ENCODE results near the gene AOX1. TPM values are rescaled to one million over a fixed set of nuclear protein-coding genes. Genes with fewer than 3 reads are reported as not detected.

AOX1 gene
- total RNA-seq, 1 experiment from 2014 or later, result 3.5 TPM

DNA sequence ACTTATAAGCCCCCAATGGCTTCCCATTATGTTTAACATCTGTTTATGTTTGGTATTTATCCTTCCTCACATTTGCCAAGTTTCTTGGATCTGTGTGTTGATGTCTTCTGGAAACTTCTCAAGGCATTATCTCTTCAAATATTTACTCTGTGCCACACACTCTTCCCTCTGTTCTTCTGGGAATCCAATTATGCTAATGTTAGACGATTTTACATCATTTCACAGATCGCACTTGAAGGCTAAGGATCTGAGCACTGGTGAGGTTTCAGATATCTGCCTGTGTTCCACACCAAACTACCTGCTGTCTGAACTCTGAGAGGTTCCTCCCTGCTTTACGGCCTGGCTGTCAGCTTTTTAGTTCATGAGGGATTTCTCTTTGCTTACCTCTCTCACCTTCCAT, 10.1 kb downstream of the AOX1 start:
- Histone ChIP-seq H3K23ac (ENCODE audit: insufficient read length, low read depth, low read length) (no peak overlapping the region), H3K9ac (ENCODE audit: extremely low read depth, insufficient read length, low read length) (no peak overlapping the region), H3K4me2 (ENCODE audit: insufficient read depth, insufficient read length, low read length) (no peak overlapping the region), H2AFZ (ENCODE audit: low read length) (no peak overlapping the region), H2BK15ac (ENCODE audit: low read depth, low read length) (no peak overlapping the region), H2BK120ac (ENCODE audit: low read depth, low read length, poor library complexity, severe bottlenecking) (no peak overlapping the region), H4K20me1 (ENCODE audit: control insufficient read depth, insufficient read depth, insufficient read length) (no peaks in the 10 kb centered on the region), H3K18ac (ENCODE audit: insufficient read length, low read depth, low read length) (no peak overlapping the region), H3T11ph (ENCODE audit: low read length) (no peak overlapping the region), H2BK20ac (ENCODE audit: low read depth, low read length, poor library complexity, severe bottlenecking) (no peak overlapping the region), H4K91ac (ENCODE audit: insufficient read length, low read depth, low read length) (no peak overlapping the region), H2BK12ac (ENCODE audit: insufficient read length, low read depth, low read length) (no peak overlapping the region), H2BK5ac (ENCODE audit: insufficient read length, low read length) (no peak overlapping the region), H3K23me2 (ENCODE audit: insufficient read length, low read depth, low read length, poor library complexity, severe bottlenecking) (no peaks in the 10 kb centered on the region), H3K27ac (ENCODE audit: insufficient read length, low read depth, low read length) (no peak overlapping the region), H4K8ac (replicated peaks; ENCODE audit: insufficient read length, low read depth, low read length) (no peak overlapping the region), H3K79me2 (ENCODE audit: insufficient read depth, low read length) (no peaks in the 10 kb centered on the region), H3K27me3 (ENCODE audit: insufficient read depth, low read length) (no peaks in the 10 kb centered on the region), H3K56ac (ENCODE audit: insufficient read length, low read depth, low read length) (no peak overlapping the region), H2AK5ac (ENCODE audit: insufficient read length, low read length) (no peak overlapping the region), H3K4ac (ENCODE audit: low read depth, low read length) (no peak overlapping the region), H3K14ac (ENCODE audit: insufficient read depth, low read length) (no peak overlapping the region), H3K4me1 (ENCODE audit: insufficient read depth, low read length) (no peaks in the 10 kb centered on the region), H3K9me3 (ENCODE audit: control insufficient read depth, low read depth, low read length) (no peaks in the 10 kb centered on the region), H3K79me1 (ENCODE audit: insufficient read depth, low read depth, low read length, poor library complexity, severe bottlenecking) (no peaks in the 10 kb centered on the region), H4K5ac (ENCODE audit: insufficient read length, low read depth, low read length) (no peak overlapping the region)
- H3K36me3 Mint-ChIP-seq (ENCODE audit: insufficient read depth in 1 of 3, low read depth in 3 of 3), result no peaks in the 10 kb centered on the region
- H3K4me1 Mint-ChIP-seq, result no peaks in the 10 kb centered on the region
- H3K27me3 Mint-ChIP-seq (ENCODE audit: low read depth), result no peaks in the 10 kb centered on the region
- H3K4me3 Mint-ChIP-seq, result no peak overlapping the region
- H3K9me3 Mint-ChIP-seq, result no peaks in the 10 kb centered on the region
- TF ChIP-seq, protein P1, sequence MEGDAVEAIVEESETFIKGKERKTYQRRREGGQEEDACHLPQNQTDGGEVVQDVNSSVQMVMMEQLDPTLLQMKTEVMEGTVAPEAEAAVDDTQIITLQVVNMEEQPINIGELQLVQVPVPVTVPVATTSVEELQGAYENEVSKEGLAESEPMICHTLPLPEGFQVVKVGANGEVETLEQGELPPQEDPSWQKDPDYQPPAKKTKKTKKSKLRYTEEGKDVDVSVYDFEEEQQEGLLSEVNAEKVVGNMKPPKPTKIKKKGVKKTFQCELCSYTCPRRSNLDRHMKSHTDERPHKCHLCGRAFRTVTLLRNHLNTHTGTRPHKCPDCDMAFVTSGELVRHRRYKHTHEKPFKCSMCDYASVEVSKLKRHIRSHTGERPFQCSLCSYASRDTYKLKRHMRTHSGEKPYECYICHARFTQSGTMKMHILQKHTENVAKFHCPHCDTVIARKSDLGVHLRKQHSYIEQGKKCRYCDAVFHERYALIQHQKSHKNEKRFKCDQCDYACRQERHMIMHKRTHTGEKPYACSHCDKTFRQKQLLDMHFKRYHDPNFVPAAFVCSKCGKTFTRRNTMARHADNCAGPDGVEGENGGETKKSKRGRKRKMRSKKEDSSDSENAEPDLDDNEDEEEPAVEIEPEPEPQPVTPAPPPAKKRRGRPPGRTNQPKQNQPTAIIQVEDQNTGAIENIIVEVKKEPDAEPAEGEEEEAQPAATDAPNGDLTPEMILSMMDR (conservative IDR thresholded peaks at IDR 0.05), result no peak
- WGBS (ENCODE audit: extremely low coverage, insufficient read length, low lambda C conversion rate), result no CpG with 5 or more reads among the region's 3 CpGs
- no peak for DNase-seq
- no peak overlapping the region for H3K27ac Mint-ChIP-seq

Measured in H9 (cell line).